Hippocampal formation (tissue), 2 donors: ENCODE data around the gene MED31.
"Not testable (repeated sequence)": the region's sequence is repeated elsewhere in the genome, so short reads cannot be mapped to it uniquely, and the experiment has no call there.

Experiments
- DNase-seq, 2 donors: peaks; one replicate each; lab custom pipeline; 2025; lab: John Stamatoyannopoulos, UW

Gene MED31

DNA sequence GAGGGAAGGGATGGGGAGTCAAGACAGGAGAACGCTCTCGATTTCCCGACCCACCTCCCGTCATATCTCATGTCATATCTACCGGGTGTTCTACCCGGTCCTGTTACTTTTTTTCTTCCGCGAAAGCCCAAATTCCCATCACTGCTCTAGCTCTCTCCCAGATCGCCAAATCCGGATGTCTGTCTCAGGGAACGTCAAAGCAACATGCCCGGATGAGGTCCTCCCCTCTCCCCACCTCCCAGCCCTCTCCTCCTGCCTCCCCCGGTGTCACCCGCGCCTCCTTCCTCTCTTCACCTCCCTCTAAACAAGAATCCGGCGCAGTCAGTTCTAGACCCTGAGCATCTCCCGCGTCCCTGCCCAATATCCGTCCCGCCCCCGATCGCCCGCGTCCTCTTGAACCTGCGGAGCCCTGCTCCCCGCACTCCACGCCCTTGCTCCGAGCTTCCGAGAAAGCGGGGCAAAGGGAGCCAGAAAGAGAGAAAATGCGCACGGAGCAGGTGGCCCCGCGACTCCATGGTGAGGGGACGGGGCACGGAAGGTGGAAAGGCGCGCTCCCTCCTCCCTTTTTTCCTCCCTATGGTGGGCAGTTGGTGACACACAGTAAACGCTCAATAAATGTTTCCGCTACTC lies 4.4 kb upstream of the MED31 start:
- DNase-seq: not testable (repeated sequence)

DNA sequence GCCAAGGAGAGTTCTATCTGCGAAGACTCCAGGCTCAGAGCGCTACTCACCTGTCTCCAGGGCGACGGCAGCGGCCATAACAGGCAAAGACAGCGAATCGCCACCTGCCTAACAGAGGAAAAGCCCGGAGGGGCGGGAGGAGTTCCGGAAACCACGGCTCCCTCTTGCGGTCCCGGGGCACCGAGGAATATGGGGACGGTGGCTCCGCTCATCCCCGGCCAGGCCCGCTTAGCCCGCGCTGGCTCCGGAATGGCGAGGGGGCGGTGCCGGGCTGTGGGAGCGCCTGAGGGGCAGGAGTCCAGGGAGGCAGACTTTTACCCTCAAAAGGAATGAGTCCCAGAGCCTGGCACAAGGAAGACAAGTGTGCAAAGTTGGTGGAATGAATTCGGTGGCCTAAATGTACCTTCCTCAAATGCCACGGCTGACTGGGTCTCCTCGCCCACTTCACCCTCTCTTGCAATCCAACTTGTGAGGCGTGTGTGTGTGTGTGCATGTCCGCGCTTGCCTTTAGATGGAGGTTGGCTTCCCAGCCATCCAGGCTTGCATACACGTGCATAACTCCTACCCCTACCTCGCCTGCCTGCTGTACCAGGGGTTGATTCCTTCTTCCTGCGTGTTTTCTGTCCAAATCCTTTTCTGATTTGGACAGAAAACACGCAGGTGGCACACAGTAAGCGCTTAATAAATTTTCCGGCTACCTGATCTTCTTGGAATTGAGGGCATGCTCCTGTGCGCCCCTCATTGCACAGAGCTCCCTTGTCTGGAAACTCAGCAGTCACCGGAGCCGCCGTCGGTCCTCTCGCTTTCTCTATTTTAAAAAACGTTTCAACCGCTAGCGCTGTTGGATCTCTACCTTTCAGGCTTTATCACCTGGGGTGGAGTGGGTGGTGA lies 3.7 kb upstream of the MED31 start:
- DNase-seq: no peak

- DNase-seq: no peak
Measured at GRCh38 chr17:6651919-6652452, 581 bp upstream of the MED31 start.

- no peak for DNase-seq
Measured at GRCh38 chr17:6648181-6648580, 3.2 kb downstream of the MED31 start.

DNA sequence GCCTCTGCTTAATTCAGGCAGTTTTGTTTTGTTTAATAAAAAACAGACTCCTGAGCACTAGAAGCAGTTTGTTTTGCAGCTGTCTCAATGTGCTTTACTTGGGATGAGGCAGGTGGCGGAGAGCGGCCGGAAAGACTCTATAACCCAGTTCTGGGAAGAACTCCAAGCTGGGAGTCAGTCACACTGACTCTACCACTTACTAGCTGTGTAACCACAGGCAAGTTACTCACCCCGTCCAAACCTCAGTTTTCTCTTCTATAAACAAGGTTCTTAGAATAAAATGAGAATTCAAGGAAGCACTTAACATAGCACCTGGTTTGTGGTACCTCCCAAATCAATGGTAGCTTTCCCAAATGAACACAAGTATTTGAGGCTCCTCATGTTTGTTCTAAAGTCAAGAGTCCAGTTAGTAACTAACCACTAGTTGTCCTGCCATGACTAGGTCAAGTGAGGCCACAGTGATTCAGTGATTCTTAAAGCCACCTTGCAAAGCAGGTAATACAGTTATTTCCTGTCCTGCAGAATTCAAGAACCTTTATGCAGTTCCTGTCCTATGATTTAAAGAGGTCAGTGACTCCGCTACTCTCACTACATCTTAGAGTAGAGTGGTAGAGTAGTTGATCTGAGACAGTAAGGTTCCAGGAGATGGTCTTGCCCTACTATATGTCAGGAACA lies 7.8 kb downstream of the MED31 start:
- no peak for DNase-seq

- no peak for DNase-seq
Measured at GRCh38 chr17:6642592-6642991, 8.8 kb downstream of the MED31 start.

GRCh38 chr17:6641247-6641863 lies 10.1 kb downstream of the MED31 start:
- no peak for DNase-seq

GRCh38 chr17:6640536-6641246 lies 10.7 kb downstream of the MED31 start, which contains the start of the genes KIAA0753 and TXNDC17:
Gene KIAA0753, minus strand, starts transcription at chr17:6640711. Its CDS starts 5,608 bp downstream, at chr17:6635103.
Gene TXNDC17, plus strand, starts transcription at chr17:6641060. Its CDS starts 23 bp downstream, at chr17:6641083.
- peak; percentile 87 for DNase-seq

DNA sequence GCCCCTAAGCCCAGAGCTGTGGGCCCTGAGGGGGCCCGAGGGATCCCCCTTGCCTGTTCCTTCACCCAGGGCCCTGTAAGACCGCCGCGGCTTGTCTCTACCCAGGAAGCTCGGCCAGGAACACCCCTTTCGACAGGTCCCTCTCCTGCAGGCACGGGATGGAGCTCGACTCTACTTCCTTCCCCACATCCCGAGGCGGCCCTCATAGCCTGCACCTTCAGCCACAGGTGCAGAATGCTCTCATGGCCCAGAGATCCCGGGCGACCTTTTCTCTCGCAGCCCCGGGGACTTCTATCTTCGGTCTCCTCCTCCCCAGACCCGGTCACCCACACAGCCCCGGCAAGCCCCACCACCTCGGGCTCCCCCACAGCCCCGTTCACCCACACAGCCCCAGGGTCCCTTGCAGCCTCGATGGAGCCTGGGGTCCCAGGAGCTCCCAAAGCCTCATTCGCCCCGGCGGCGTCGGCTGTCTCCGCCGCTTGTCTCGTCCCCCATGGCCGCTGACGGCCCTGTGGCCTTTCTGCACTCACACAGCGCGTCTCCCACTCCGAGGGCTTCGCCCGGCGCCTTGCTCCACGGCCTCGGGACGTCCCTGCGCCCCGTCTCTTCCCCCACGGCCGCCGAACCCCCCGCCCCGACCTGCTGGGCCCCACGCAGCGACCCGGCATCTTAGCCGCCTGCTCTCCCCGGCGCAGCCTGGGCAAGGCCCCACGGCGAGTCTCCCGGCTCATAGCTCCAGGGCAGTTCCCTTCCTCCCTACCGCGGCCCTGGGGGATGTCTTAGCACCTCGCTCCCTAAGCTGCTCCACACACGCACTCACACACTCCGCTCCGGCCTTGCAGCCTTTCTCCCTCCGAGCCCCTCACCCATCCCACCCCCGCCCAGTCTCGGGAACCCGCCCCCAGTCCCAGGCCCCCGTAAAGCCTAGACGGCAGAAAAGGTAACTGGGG lies 11.5 kb downstream of the MED31 start:
- DNase-seq: no peak

DNA sequence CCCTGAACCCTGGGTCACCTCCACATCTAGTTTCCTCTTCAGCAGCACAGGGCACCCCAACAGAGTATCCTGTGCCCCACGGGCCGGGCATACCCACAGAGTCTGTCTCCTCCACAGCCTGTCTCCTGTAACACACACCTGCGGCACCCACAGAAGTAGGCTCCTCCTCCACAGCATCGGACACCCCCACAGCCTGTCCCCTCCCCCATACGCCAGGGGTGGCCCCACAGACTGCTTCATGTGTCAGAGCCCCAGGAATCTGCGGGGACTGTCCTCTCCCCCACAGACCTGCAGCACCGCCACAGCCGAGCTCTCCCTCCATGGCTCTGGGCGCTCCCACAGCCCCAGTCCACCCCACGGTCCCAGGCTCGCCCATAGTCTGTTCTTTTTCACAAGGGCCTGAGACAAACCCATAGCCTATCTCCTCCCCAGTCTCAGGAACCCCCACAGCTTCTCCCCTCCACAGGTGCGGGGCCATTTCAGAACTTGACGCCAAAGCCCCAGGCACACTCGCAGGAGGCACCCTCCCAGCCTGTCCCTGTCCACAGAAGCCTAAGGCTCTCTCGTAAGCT lies 12.3 kb downstream of the MED31 start:
- DNase-seq: no peak

GRCh38 chr17:6638046-6638908 lies 13.1 kb downstream of the MED31 start:
- no peak for DNase-seq

DNA sequence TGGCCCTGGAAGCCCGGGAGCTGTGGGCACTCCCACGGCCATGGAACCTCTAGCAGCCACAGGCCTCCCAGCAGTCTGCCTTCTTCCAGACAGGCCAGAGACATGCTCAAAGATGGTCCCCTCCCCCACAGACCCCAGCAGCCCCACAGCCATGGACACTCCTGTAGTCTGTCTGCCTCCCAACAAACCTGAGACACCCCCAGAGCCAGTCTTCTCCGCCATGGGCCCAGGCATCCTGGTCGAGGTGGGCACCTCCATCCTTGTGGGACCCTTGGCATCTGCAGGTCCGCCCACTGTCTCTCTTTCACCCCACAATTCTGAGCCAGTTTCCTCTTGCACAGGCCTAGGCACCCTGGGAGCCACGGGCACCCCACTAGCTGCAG lies 14.0 kb downstream of the MED31 start:
- DNase-seq: no peak

DNA sequence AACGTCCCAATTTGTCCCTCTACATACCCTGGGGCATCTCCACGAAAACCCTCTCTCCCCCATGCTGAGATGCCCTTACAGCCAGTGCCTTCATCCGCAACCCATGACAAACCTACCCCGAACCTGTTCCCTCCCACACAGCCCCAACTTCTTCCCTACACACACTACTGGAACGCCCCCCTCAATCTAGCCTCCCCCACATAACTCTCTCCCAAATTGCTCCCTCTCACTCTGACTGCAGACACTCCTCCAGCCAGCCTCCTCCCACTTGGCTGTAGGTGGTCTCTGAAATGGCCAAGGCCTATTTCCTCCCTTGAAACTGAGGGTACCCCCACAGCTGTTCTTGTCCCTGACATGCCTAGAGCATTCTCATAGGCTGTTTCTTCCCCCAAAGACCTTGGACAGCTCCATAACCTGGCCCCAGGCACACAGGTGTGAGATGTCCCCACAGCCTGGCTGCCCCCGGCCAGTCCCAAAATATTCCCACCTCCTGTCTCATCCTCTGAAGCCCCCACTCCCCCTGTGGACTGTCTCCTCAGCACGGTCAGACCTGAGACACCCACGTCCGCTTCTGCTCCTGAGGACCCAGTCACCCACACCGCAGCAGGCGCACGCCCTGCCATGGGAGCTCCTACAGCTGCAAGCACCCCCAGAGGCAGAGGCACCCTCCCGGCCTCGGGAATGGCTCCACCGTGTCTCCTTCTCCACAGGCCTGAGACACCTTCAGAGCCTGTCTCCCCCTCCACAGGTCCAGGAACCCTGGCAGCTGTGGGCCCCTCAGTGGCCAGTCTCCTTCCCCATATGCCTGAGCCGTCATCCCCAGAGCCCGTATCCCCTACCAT lies 14.6 kb downstream of the MED31 start:
- DNase-seq: no peak

DNA sequence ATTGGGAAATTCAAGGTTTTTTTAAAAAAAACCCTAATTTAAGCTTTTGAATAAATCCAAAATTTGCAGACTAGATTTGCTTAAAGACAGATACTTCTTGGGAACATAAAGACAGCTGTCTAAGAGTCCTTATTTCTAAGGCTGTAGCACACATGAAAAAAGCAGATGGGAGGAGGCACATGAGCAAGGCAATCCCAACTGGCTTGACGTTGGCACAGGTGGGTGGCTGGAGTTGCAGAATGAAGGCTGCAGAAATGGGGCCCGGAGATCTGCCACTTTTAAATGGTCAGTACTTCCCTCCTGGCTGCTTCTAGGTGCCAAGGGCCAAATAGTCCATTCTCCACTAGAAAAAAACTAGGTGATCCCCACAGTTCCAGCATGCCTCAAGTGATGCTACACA lies 15.3 kb downstream of the MED31 start:
- DNase-seq: no peak

DNA sequence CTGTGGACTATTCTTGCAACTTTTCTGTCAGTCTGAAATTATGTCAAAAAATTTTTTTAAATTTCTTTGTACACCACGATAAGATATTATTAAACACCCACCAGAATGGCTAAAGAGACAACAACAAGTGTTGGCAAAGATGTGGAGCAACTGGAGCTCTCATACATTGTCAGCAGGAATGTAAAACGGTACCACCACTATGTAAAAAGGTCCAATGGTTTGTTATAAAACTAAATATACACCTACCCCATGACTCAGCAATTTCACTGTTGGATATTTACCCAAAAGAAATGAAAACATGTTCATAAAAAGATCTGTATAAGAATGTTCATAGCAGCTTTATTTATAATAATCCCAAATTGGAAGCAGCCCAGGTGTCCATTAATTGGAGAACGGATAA lies 18.1 kb downstream of the MED31 start:
- no peak for DNase-seq

- no peak for DNase-seq
Measured at GRCh38 chr17:6632530-6632929, 18.9 kb downstream of the MED31 start.

DNA sequence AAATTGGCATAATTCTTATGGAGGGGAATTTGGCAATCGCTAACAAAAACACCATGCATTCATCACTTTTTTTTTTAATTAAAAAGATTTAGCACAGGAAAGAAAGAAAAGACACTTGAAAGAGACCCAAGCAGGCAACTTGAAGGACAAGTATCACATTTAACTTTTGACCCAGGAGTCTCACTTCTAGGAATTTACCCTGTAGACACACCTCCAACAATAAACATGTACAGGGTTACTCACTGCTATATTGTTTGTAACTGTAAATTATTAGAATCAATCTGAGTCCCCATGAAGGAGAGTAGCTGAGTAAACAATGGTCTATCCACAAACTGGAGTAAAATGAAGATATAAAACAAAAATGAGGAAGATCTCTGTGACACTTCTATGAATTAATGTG lies 21.0 kb downstream of the MED31 start:
- DNase-seq: no peak

DNA sequence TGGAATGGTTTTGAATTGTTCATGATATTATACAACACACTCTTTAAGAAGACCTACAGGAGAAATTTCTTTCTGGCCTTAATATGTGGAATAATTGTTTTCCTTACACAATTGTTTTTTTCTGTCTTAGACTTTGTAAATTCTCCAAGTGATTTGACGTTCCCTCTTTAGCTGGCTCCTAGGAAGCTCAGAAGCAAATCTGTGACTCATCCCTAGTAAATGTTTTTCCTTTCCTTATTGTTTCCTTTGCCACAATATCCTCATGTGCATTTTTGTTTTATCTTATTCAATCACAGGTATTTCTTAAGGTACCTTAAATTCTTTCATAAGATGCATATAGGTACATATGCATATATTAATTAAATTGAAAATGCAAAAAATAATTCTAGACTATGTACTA lies 24.4 kb downstream of the MED31 start:
- DNase-seq: no peak
